ENCODE results near the gene SH3PXD2A. TPM values are rescaled to one million over a fixed set of nuclear protein-coding genes. Genes with fewer than 3 reads are reported as not detected.

The SH3PXD2A gene
- total and polyA plus RNA-seq, 2 of the 4 experiments (the other 2 are of a cell fraction), result 6.3 to 23.0 TPM

GRCh38 chr10:103645141-103646054 lies 210.0 kb downstream of the SH3PXD2A start:
- Histone ChIP-seq H3K36me3 (ENCODE audit: control insufficient read depth, insufficient read depth, low read length) (peaks cover 18% of the 10 kb centered on the region), H3K18ac (ENCODE audit: low read depth, low read length) (peak overlapping the region; percentile 4; the same call in 1 of the 2 replicates), H4K5ac (ENCODE audit: low read depth, low read length) (no peak overlapping the region), H3K56ac (ENCODE audit: extremely low read depth, insufficient read depth, low read length) (no peak overlapping the region), H3K9me3 (ENCODE audit: control insufficient read depth, insufficient read depth, low read length) (no peaks in the 10 kb centered on the region), H3K4me3 (ENCODE audit: insufficient read depth, low read depth, low read length) (no peak overlapping the region), H3K23ac (ENCODE audit: low read depth, low read length) (no peak overlapping the region; the same call in 1 of the 2 replicates), H3K79me1 (ENCODE audit: low read depth in 1 of 2, low read length in 2 of 2) (peaks cover 61 to 96% of the 10 kb centered on the region in 2 experiments), H3K27ac (ENCODE audit: insufficient read depth, low read length) (peak overlapping the region; percentile 59), H3K27me3 (ENCODE audit: control insufficient read depth, insufficient read depth, low read length) (no peaks in the 10 kb centered on the region), H4K20me1 (ENCODE audit: insufficient read depth, low read length) (peaks cover 71% of the 10 kb centered on the region), H4K8ac (ENCODE audit: low read depth in 2 of 2, low read length in 2 of 2) (peak overlapping the region in 1 of 2 experiments; percentile 31; a peak in 2 of 4 replicates), H3K4me1 (ENCODE audit: control insufficient read depth, insufficient read depth, low read length) (peaks cover 33% of the 10 kb centered on the region), H3K9me1 (ENCODE audit: insufficient read depth, low read length) (peaks cover 65% of the 10 kb centered on the region), H2AK5ac (ENCODE audit: low read depth, low read length) (peak overlapping the region; percentile 66), H3K4ac (ENCODE audit: low read depth, low read length) (peak overlapping the region; percentile 63), H2AFZ (replicated peaks; ENCODE audit: low read length, poor library complexity) (peak overlapping the region; percentile 53), H3K9ac (ENCODE audit: low read depth, low read length) (no peak overlapping the region), H2BK5ac (ENCODE audit: low read depth, low read length, poor library complexity, severe bottlenecking) (peak overlapping the region; percentile 48), H2BK20ac (ENCODE audit: low read depth, low read length) (0 out of 2 replicates have a peak overlapping the region, but pooled peaks have one; percentile 3), H2AK9ac (replicated peaks; ENCODE audit: low read depth, low read length, poor library complexity) (peak overlapping the region; percentile 70), H3K14ac (replicated peaks; ENCODE audit: low read depth, low read length) (peak overlapping the region; percentile 88), H3K4me2 (ENCODE audit: low read depth, low read length) (peak overlapping the region; percentile 4; the same call in 1 of the 2 replicates), H2BK120ac (ENCODE audit: low read depth, low read length) (peak overlapping the region; percentile 16), H2BK15ac (ENCODE audit: low read depth, low read length) (no peak overlapping the region; the same call in 2 of the 3 replicates), H4K91ac (ENCODE audit: insufficient read depth, low read depth, low read length) (no peak overlapping the region; the same call in 1 of the 2 replicates)
- in situ Hi-C loops (cut with MboI; ENCODE audit: low sequenced_read_pairs) (no loop called here), intact Hi-C loops (cut with micrococcal nuclease) (loop anchor here (2.0 kb wide), 1 partner anchor 15 kb away; no protein-coding TSS in a partner anchor), dilution Hi-C loops (cut with HindIII; ENCODE audit: low sequenced_read_pairs, unreplicated experiment) (no loop called here)
- BruUV-seq (replicated peaks), result no TSS peak
- POLR2A ChIA-PET (ENCODE audit: unreplicated experiment), result interaction anchor here (1.3 kb wide), 1 partner anchor 11 kb away, joined by 3 read pairs; no protein-coding TSS in a partner anchor
- peak; percentile 86 for ATAC-seq (ENCODE audit: low read depth)
- whole genome bisulfite sequencing, 2 experiments (ENCODE audit: extremely low coverage in 2 of 2, insufficient read length in 1 of 2), result 12% methylated on average over 5 of the region's 12 CpGs; no CpG with 5 or more reads in 1 of the 2 experiments
- peak; percentile 99 for DNase-seq
- CTCF ChIA-PET, result interaction anchor here (1.3 kb wide), 1 partner anchor 41 kb away, joined by 3 read pairs; no protein-coding TSS in a partner anchor
- TF ChIP-seq MAZ (IDR thresholded peaks at IDR 0.05; ENCODE audit: borderline replicate concordance, low read depth, low read length) (peak; percentile 12; the same call in 1 of the 2 replicates), POLR2A (IDR thresholded peaks at IDR 0.05; ENCODE audit: low read depth, low read length) (peak; percentile 55; the same call in 1 of the 2 replicates), CTCF (conservative IDR thresholded peaks at IDR 0.05; ENCODE audit: low read depth, low read length) (no peak), RAD21 (IDR thresholded peaks at IDR 0.05; ENCODE audit: low read length) (no peak), MAFK (IDR thresholded peaks at IDR 0.05; ENCODE audit: low read depth, low read length) (no peak), CHD1 (IDR thresholded peaks at IDR 0.05; ENCODE audit: low read depth, low read length) (0 out of 2 replicates have a peak, but pooled peaks have one; percentile 29), CEBPB (IDR thresholded peaks at IDR 0.05; ENCODE audit: low read depth, low read length) (peak; percentile 92), RFX5 (IDR thresholded peaks at IDR 0.05; ENCODE audit: low read depth, low read length) (peak; percentile 96), ELK1 (IDR thresholded peaks at IDR 0.05; ENCODE audit: borderline replicate concordance, low read depth, low read length) (no peak), FOS (IDR thresholded peaks at IDR 0.05; ENCODE audit: low read depth, low read length) (peak; percentile 78), RCOR1 (IDR thresholded peaks at IDR 0.05; ENCODE audit: insufficient replicate concordance, low read length) (peak; percentile 74), NFE2L2 (IDR thresholded peaks at IDR 0.05; ENCODE audit: low read depth, low read length) (no peak)
